DMS114 treated with DMSO at 0.1 percent for 48 hours (cell line): Measurements from ENCODE around the gene DUSP22.
"Not testable (repeated sequence)": the region's sequence is repeated elsewhere in the genome, so short reads cannot be mapped to it uniquely, and the experiment has no call there.

Experiments
- DNase-seq: peaks from one replicate; lab custom pipeline; 2025; ENCODE audit not compliant: unreplicated experiment; lab: John Stamatoyannopoulos, UW

The DUSP22 gene

DNA sequence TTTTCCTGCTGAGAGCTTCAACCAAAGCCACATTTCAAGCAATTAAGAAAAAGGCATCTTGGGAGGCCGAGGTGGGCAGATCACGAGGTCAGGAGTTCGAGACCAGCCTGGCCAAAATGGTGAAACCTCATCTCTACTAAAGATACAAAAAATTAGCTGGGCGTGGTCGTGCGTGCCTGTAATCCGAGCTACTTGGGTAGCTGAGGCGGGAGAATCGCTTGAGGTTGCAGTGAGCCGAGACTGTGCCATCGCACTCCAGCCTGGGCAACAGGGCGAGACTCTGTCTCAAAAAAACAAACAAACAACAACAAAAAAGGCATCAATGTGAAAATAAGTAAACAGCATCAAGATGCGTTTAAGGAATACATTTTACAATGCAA is 85.3 kb downstream of the DUSP22 start:
- not testable (repeated sequence) for DNase-seq

DNA sequence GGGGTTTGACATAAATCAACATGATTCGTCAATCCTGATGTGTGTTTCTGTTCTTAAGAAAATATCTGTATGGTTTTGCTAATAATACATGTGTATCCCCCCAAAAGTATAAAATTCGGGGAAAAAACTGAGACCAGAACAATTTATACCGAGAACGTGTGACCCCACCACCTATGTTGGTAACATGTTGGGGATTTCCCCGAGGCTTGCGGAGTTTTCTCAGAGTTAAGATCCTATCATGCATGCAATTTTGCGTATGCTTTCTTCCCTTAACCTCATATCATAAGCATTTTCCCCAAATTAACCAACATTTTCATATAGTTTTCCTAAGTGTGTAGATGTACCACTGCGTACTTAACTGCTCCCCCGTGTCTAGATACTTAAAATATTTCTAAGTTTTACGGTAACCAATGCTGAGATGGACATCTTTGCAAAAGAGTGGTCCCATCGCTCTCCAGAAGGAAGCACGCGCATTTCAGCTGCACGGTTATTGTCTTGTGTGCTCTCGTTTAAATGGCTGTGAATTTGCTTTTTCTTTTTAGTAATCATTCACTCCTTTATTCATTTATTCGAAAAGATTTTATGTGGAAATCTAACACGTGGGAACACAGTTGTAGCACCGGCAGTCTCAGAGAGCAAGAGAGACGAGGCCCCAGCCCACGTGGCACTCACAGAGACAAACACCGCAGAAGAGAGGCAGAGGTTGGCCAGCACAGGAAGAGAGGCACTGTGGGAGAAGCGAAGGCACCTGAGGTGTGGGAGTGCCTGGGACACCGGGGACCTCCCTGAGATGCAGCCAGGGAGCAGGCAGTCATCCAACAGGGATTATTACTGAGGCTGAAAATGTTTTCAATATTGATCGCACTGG is 86.0 kb downstream of the DUSP22 start:
- no peak for DNase-seq

DNA sequence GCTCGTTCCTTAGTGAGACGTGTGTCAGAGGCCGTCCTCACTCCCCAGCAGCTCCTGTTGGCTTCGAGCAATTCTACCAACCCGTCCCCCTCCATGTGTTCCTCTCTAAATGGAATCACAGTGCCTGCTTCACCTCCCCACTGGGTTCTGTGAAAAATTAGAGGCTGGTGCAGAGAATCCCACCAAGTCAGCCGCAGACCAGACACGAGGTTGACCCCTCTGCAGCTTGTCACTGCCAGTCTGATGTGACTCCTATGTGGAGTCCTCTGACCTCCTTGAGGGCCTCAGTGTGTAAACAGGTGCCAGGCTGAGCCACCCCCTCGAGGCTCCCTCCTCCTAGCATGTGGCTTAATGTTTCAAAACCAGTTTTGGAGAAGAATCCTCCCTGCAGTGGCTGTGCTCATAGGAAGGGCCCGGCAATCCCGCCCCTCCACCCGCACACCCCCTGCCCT is 86.7 kb downstream of the DUSP22 start:
- no peak for DNase-seq

DNA sequence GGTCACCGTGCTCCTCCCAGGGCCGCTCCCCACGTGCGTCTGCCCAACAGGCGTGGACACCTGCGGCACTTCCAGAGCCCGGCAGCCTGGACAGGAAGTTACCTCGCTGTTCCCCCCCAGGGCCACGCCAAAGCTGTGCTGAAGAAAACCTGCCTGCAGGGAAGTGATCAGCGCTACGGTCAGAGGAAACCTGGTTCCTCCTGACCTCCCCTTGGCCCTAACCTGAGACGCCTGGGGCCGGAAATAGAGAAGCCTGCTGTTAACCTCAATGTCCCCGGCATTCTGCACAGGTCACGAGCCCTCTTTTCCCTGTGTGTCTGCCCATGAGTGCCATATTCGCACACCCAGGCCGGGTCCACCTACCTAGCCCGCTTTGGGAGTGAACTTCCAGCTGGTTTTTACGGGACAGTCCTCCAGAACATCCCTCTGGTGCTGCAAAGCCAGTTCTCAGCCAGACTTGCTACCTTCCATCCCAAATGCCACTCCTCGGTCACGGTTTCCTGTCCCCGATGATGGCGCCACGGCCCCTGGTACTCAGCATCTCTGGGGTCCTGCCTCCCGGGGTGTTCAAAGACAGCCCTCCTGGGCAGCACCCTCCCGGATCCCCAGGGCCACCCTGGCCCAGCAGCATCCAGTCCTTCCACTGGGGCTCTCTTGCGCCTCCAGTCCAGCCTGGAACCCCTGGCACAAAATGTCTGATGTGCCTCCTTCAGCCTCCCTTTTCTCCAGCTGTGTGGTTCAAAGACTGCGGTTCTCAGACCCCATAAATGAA is 87.3 kb downstream of the DUSP22 start:
- no peak for DNase-seq

DNA sequence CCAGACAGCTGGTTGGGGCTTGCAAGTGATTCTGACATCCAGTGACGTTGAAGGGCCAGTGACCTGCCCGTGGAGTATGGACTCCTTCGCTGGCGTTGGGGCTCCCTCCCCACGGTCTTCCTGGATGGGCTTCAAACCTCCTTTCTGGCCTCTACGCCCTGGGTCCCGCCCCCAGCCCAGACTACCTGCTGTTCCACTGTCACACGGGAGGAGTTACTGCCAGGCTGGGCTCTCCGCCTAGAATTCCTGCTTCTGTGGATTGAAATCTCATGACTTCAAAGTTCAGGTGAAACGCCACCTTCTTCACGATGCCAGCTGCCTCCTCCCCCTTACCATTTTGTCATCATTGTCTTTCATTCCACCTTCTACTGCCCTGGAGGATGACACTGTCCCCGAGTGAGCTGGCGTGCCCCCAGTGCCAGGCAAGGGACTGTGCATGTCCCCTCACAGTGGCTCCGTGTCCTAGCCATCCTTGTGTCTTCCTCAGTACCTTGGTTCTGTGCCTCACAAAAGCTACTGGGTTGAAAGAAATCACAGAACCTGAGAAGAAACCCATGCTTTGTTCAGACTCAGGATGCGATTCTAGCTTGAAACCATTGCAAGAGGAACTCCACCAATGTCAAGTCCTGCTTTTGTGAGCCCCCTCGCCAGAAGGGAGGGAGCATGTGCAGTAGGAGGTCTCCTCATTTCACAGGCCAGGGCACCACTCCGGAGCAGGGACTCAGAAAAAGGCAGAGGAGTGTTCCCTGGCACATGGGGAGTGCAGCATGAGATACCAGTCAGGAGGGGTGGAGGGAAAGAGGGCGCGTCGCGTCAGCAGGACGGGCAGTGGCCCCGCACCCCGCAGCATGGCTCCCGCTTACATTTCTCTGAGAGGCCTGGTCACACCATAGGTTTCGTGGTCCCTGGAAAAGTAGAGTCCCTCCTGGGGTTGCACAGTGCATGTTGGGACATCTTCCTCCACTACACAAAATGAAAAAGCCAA is 88.2 kb downstream of the DUSP22 start:
- no peak for DNase-seq

DNA sequence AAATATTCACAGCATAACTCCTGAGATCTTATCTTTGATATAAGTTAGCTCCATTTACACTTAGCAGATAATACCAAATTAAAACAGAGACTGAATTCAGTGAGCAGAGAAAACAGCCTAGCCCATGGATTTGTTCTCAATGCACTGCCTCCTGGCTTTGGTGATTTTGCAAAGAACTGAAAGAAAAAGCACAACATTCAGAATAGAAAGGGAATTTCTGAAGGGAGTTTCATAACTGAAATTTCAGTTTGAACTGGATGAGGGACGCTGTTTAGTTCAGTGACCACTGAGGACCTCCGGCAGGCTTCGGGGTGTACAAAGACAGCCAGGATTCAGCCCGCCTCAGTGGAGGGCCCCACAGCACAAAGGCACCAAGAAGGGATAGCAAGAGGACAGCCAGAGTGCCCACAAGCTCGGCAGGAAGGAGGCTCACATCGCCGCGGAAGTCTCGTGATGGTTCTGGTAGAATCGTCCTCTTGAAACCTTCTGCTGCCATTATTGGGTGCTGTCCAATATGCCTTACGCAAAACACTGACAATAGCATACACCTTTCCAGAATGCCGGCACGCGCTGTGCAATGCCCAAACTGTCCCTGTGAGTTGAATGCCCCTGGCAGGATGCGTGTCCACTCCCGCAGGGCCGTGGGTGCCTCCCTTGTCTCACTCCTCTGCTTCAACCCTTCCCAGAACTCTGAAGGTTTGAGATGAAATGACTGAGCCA is 89.6 kb downstream of the DUSP22 start:
- no peak for DNase-seq

DNA sequence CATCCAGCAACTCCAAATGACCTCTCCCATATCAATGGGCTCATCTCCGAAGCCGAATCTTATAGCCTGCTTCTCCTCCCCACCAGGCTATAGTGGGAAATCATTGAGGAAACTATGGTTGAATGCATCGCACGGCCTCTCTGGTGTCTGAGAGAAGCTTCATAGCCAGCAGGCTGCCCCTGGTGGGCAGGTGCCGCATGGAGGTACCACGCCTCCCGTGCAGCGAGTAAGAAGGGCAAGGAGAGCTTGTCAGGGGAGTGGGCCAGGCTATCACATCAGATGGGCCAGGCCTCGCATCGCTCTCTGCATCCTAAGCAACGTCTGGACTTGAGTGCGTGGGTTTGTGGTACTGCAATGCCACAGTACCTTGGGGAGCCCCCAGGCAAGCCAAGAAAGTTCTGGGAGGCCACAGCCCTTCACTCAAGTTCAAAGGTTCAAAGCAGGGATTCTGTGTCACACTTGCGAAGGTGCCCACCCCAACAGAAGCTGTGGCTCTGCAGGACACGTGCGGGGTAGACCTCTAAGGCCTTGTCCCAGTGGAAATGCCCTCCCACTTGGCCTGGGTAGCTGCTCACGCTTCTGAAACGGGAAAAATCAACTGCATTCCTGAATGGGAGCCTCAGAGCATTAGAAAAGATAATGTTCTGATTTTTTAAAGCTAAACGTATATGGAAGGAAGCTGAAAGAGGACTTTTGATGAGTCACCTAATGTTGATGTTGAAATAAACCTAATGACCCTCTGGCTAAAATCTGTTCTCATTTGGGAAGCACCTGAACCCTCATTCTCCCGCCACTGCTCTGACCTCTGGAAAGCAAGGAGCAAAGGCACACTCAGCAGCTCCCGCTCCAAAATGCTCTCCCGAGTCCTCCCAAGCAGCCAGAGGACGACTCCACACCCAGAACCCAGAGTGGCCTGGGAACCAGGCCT is 90.9 kb downstream of the DUSP22 start:
- DNase-seq = no peak

DNA sequence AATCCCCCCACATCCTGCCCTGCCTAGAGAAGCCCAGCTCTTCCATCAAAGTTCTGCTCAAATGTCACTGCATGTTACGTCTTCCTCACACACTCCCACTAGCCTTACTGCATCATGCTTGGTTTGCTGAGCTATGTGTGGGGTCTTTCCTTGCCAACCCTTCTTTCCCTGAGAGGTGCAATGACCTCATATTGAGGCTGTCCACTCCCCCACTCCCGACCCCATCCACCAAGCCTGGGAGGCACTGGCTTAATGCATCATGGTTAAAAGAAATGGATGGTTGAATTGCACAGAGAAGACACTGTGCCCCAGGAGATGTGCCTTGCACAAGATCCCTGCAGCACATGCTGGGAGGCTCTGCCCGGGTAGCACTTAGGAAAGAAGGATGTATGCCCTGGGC is 91.6 kb downstream of the DUSP22 start:
- DNase-seq = no peak

DNA sequence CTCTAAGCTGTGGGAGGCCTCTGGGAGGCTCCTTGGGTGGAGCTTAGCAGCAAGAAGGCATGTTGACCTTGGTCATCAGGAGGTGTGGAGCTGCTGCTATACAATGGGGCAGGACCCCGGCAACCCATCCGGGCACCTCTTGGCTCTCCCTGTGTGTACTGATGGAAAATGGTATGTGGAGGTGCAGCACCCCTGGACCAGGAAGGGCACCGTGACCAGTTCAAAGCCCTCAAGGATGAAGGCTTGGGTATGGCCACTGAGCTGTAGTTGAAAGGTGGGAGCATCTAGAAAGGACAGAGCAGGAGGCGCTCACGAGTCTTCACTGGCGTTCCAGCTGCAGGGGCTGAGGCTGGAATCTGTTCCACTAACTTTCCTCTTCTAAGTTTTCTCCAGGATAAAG is 92.6 kb downstream of the DUSP22 start:
- DNase-seq = no peak

DNA sequence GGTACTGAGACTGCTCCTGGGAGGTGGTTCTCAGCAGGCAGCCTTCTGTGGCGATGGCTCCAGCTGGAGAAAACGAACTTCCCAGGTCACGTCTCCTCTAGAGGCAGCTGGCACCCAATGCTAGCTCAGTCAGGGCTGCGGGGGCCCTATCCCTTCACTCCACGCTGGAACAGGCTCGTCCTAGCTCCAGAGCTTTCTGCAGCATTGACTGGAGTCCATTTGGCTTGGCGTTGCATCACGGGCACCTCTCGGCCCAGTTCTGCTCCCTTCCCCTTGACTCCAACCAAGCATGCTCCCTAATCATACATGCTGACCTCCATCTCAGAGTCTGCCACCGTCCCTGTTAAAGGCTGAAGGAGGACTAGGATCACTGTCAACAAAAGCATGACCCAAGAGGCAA is 93.3 kb downstream of the DUSP22 start:
- DNase-seq = no peak

DNA sequence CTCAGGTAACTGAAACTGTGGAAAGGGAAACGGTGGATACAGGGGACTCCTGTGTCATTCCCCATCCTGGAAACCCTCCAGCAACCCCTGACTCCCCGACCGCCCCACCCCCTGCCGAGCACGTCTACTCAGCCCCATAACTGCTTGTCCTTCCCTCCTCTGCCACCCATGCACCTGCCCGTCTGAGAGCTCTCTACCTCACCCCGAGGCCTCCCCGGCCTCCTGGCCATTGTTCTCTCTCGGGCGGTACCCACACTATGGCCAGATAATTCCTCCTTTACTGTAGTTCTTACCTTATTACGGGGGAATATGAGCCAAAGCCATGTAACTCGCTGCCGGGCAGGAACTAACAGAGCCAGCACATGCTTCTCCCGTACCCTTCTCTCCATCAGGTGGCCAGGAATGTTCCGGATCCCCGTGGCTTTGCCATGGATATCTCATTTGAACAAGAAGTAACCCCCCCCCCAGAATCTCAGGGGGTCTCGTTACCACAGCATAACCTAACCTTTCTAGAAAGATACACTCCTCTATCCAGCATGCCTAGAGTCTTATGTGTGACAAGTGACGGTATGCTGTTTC is 94.5 kb downstream of the DUSP22 start:
- DNase-seq = no peak

DNA sequence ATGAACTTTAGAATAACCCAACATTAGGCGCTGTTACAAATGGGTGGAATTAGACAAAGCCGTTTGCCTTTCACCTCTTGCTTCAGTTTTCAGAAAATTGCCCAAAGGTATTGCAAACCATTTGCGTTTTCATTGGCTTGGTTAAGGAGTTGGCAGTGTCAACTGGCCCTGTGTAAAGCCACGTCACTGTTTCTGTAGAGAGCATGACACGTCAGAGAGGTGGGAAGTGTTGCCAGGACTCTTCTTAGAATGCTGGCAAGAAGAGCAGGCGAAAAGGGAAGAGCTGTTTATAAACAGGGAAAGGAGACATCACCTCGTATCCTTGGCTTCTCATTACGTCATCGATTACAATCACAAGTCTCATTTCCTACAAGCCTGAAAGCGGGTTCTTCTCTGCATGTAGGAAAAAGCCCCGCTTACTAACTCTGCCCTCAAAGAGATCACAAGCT is 95.0 kb downstream of the DUSP22 start:
- no peak for DNase-seq

DNA sequence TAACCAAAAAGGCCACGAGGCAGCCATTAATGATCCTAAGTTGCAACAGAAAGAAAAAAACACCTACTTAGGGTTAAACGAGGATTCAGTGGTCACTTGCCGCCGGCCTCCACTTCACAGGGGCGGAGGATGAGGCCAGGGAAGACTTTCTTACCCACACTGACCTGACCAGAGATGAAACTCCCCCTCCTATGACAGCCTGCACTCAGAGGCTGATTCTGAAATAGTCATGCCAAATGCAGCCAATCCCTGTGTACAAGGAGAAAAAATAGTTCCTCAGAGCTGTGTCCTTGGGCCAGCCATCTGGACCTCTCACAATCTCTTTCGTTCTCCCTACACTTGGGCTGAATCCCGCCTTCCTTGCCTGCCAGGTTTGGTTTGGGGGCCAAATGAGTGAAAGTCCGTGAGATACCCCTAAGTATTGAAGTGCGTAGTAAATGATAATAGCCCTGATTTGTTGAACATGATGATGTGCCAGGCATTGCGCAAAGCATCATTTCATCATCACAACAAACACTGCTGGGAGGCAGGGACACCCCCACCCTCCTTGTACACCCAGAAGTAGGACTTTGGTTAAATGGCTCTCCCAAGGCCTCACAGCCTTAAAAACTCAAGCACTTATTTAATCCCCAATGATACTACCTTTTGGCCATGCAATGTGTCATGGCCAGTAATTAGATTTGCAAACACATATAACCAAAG is 96.1 kb downstream of the DUSP22 start:
- DNase-seq = no peak

DNA sequence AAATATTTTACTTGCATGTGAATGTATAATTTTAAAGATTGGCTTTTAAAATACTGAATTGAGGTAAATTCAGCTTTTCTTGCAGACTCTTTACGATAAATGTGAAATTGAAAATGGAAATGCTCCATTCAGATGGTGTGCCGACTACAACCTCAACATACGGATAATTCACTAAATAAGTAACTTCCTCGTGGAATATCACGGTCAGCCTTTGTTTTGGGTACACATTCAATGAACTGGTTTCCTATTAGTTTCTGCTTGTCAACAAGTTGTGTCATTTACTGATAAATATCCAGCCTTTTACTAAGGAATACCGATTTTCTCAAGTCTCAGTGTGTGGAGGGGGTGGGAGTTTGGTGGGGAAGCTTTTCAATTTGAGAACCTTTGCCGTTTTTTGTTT is 96.9 kb downstream of the DUSP22 start:
- DNase-seq = no peak

DNA sequence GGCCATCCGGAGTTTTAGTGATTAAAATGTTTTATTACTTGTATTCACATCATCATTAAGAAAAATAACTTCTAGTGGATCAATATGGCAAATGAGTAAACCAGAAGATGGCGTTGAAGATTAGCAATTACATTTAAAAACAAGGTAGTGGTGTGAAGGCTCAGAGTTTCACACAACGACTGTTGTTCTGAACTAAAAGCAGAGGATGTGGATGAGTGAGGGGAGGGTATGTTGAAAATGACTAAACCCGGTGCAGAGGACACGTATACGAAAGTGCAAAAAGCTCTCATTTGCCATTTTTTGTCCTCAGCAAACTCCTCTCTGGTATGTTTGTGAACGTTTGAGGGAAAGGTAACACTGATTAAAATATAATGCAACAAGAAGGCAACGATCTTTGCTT is 97.3 kb downstream of the DUSP22 start:
- no peak for DNase-seq

DNA sequence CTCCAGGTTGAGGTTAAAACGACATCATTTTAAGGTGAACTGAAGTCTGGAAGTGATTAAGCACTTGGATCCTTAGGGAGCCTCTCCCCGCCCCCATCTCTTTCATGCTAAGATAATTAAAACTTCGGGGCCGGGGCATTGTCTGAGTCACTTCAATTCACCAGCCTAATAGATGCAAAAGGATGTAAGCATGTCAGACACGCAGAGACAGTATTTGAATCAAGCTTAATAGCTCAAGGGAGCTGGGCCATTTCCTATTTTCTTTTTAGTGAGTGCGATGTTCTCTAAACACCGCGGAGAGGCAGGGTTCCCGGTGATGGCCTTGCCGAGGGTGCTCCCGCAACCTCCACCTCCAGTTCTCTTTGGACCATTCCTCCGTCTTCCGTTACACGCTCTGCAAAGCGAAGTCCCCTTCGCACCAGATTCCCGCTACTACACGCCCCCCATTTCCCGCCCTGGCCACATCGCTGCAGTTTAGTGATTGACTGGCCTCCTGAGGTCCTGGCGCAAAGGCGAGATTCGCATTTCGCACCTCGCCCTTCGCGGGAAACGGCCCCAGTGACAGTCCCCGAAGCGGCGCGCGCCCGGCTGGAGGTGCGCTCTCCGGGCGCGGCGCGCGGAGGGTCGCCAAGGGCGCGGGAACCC is 98.7 kb downstream of the DUSP22 start:
- peak; percentile 13 for DNase-seq

DNA sequence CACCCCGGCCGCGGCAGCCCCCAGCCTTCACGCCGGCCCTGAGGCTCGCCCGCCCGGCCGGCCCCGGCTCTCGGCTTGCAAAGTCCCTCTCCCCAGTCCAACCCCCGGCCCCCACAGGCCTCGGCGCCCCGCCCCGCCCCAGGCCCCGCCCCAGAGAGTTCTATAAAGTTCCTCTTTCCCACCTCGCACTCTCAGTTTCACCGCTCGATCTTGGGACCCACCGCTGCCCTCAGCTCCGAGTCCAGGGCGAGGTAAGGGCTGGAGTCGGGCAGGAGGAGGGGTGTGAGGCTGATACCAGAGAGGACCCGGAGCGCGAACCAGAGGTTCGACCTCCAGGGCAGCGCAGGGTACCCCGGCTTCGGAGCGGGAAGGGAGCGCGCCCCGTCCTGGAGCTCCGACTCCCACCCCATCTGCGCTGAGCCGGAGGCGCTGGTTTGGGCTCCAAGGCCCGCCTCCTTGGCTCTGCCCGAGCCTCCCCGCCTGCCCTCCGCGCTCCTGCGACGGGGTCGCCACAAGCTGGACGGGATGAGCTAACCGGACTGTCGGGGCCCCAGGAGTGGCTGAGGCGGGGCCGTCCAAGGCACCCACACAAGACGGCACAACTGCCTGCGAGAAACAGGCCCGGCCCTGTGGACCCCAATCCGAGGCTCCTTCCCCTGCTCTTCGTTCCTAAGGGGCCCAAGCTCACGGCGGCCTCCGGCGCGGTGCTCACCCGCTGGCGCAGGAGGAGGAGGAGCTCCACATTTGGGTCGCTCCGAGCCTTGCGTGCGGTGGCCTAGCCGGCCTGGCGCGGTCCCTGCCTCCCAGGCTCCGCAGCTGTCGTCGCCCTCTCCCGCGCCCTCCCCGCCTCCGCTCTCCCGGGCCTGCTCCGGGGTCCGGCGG is 99.5 kb downstream of the DUSP22 start, which contains the start of gene IRF4:
TSS of gene IRF4 (plus strand) at position 194 of the 882 bp plus-strand sequence. CDS start 1,401 bp downstream, outside the sequence.
- DNase-seq = no peak
